Right lobe of liver (tissue), 4 donors: ENCODE results near the gene UBE2G2.

Experiments used
- CTCF ChIP-seq, 4 donors: fragments of 200-600 bp in 3 of 4; fragments of 450-650 bp in 1 of 4; IDR thresholded peaks; one replicate each; pipeline versions ENCODE4 v1.5.1 to v1.8.0; 2016 to 2022; ENCODE audit warnings: antibody characterized with exemption in 4 of 4, mild to moderate bottlenecking in 2 of 4
- POLR2A ChIP-seq: fragments of 450-650 bp; IDR thresholded peaks from one replicate; pipeline ENCODE4 v1.6.1; 2017; ENCODE audit warnings: antibody characterized with exemption, mild to moderate bottlenecking
- donor health status: DM: no; HTN: no; CAD: no.
- donor health status: DM: no; HTN: no; CAD: no.
- donor health status: DM: no; HTN: yes; CAD: no.

- no peak for TF ChIP-seq CTCF (IDR thresholded peaks at IDR 0.05)
- TF ChIP-seq POLR2A, result no peak
Measured at GRCh38 chr21:44724196-44724595, 77.4 kb downstream of the UBE2G2 start.
